Fibroblast of lung (primary cell): ENCODE measurements around the gene CD2AP. TPM values are rescaled to one million over a fixed set of nuclear protein-coding genes. Genes with fewer than 3 reads are reported as not detected.

Experiments used
- DNase-seq, 2 donors: peaks; one replicate each; pipeline versions ENCODE4 v3.0.0 to v3.0.0-alpha.2; 2010; ENCODE audit warnings: low read depth in 2 of 2
- H2AFZ ChIP-seq: 2 replicates; pipeline ENCODE4 v1.5.1; 2012; ENCODE audit warnings: low read length, control low read depth, inconsistent platforms
- H3K27ac ChIP-seq: 2 replicates; pipeline ENCODE4 v1.5.1; 2011; ENCODE audit warnings: low read length, control low read depth; ENCODE audit not compliant: insufficient read depth
- H3K27me3 ChIP-seq: 2 replicates; pipeline ENCODE4 v1.5.1; 2011; ENCODE audit warnings: mild to moderate bottlenecking, low read length; ENCODE audit not compliant: control insufficient read depth, insufficient read depth
- H3K36me3 ChIP-seq: 2 replicates; pipeline ENCODE4 v1.5.1; 2011; ENCODE audit warnings: low read length; ENCODE audit not compliant: control insufficient read depth, insufficient read depth
- H3K4me1 ChIP-seq: 2 replicates; pipeline ENCODE4 v1.5.1; 2011; ENCODE audit warnings: low read length; ENCODE audit not compliant: control insufficient read depth, insufficient read depth; ENCODE audit errors: extremely low read depth
- H3K4me2 ChIP-seq: 2 replicates; pipeline ENCODE4 v1.5.1; 2011; ENCODE audit warnings: low read length, control low read depth; ENCODE audit not compliant: insufficient read depth; ENCODE audit errors: extremely low read depth
- H3K4me3 ChIP-seq, 4 experiments: fragments of 200-600 bp in 1 of 4; sonication (generic) in 1 of 4; replicated peaks in 1 of 4; 2 replicates each; pipeline ENCODE4 v1.5.1; 2011 to 2016; ENCODE audit warnings: low read length in 4 of 4, low read depth in 3 of 4, mild to moderate bottlenecking in 3 of 4, control low read depth in 2 of 4, inconsistent platforms in 1 of 4, mixed read lengths in 1 of 4; ENCODE audit not compliant: insufficient read depth in 1 of 4; ENCODE audit errors: control extremely low read depth in 1 of 4
- H3K79me2 ChIP-seq: 2 replicates; pipeline ENCODE4 v1.5.1; 2012; ENCODE audit warnings: mild to moderate bottlenecking, low read length, inconsistent platforms; ENCODE audit not compliant: control insufficient read depth, insufficient read depth
- H3K9ac ChIP-seq: 2 replicates; pipeline ENCODE4 v1.5.1; 2011; ENCODE audit warnings: mild to moderate bottlenecking, low read length, control low read depth; ENCODE audit not compliant: insufficient read depth
- H3K9me3 ChIP-seq: 2 replicates; pipeline ENCODE4 v1.5.1; 2012; ENCODE audit warnings: low read depth, low read length; ENCODE audit not compliant: control insufficient read depth, insufficient read depth
- H4K20me1 ChIP-seq: 2 replicates; pipeline ENCODE4 v1.5.1; 2011; ENCODE audit warnings: low read length; ENCODE audit not compliant: control insufficient read depth, insufficient read depth; ENCODE audit errors: extremely low read depth
- EZH2 ChIP-seq: IDR thresholded peaks from 2 replicates; pipeline ENCODE4 v1.5.1; 2012; ENCODE audit warnings: low read length, control low read depth, mild to moderate bottlenecking; ENCODE audit errors: missing control alignments
- polyA plus RNA-seq, 2 donors: library from polyadenylated mRNA; depleted of rRNA in 1 of 2; stranded (reverse) in 1 of 2; unstranded in 1 of 2; fragments of >200 nt; gene quantifications; 2 replicates each; pipeline ENCODE4 v1.2.1, GENCODE V29; 2011 to 2012; ENCODE audit warnings: missing spikeins in 1 of 2
- total RNA-seq: library from RNA; depleted of rRNA; stranded (reverse); fragments of >200 nt; gene quantifications from 2 replicates; pipeline ENCODE4 v1.2.1, GENCODE V29; 2014
- TF ChIP-seq, protein P1 (sequence below), 2 donors: IDR thresholded peaks in 1 of 2; conservative IDR thresholded peaks in 1 of 2; 1 replicate in 1 of 2; 2 replicates in 1 of 2; pipeline ENCODE4 v1.5.1; 2011 to 2012; ENCODE audit warnings: low read length in 2 of 2, control low read depth in 1 of 2, inconsistent platforms in 1 of 2, low read depth in 1 of 2, mild to moderate bottlenecking in 1 of 2

Gene CD2AP
- total and polyA plus RNA-seq, 2 donors (not counting 1 experiment from before 2014, with no cell fraction given), result 15.7 to 17.2 TPM

DNA sequence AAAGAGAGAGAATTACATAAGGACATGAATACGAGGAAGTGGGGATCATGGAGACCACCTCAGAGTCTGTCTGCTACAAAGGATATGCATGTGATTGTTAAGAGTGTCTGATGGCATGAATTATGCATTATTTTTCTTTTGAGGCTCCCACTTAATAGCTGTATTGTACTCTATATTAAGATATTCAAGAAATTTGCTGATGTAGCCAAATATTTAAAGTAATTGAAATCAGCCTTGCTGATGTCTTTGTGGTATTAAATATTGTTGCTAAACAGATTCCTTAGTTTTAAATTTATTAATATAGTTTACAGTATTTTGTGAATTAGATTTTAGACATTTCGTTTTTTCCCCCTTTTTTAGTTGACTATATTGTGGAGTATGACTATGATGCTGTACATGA is 25.3 kb downstream of the CD2AP start:
- Histone ChIP-seq H3K79me2 (peaks cover 24% of the 10 kb centered on the region), H2AFZ (no peak overlapping the region), H4K20me1 (peaks cover 2% of the 10 kb centered on the region), H3K27ac (no peak overlapping the region), H3K9ac (no peak overlapping the region), H3K36me3 (no peaks in the 10 kb centered on the region), H3K4me3 (no peak overlapping the region), H3K4me2 (no peak overlapping the region), H3K9me3 (no peaks in the 10 kb centered on the region), H3K4me1 (no peaks in the 10 kb centered on the region), H3K27me3 (no peaks in the 10 kb centered on the region)
- TF ChIP-seq, protein P1, sequence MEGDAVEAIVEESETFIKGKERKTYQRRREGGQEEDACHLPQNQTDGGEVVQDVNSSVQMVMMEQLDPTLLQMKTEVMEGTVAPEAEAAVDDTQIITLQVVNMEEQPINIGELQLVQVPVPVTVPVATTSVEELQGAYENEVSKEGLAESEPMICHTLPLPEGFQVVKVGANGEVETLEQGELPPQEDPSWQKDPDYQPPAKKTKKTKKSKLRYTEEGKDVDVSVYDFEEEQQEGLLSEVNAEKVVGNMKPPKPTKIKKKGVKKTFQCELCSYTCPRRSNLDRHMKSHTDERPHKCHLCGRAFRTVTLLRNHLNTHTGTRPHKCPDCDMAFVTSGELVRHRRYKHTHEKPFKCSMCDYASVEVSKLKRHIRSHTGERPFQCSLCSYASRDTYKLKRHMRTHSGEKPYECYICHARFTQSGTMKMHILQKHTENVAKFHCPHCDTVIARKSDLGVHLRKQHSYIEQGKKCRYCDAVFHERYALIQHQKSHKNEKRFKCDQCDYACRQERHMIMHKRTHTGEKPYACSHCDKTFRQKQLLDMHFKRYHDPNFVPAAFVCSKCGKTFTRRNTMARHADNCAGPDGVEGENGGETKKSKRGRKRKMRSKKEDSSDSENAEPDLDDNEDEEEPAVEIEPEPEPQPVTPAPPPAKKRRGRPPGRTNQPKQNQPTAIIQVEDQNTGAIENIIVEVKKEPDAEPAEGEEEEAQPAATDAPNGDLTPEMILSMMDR (conservative IDR thresholded peaks at IDR 0.05 in 1 of 2, IDR thresholded peaks at IDR 0.05 in 1 of 2; ENCODE audit: low read depth in 1 of 2, low read length in 2 of 2), result no peak
- TF ChIP-seq EZH2, result no peak
- DNase-seq, result no peak

GRCh38 chr6:47509937-47510336 is 32.3 kb downstream of the CD2AP start:
- no peak for DNase-seq
- H3K27ac ChIP-seq, result no peak overlapping the region
- no peaks in the 10 kb centered on the region for H3K79me2 ChIP-seq
- no peaks in the 10 kb centered on the region for H3K36me3 ChIP-seq
- no peak overlapping the region for H2AFZ ChIP-seq
- no peak overlapping the region for H3K4me2 ChIP-seq
- no peak overlapping the region for H3K4me3 ChIP-seq
- no peak overlapping the region for H3K9ac ChIP-seq
- no peaks in the 10 kb centered on the region for H3K27me3 ChIP-seq
- H4K20me1 ChIP-seq, result no peaks in the 10 kb centered on the region
- no peak for TF ChIP-seq EZH2
- TF ChIP-seq, protein P1 (conservative IDR thresholded peaks at IDR 0.05 in 1 of 2, IDR thresholded peaks at IDR 0.05 in 1 of 2; ENCODE audit: low read depth in 1 of 2, low read length in 2 of 2), result no peak
- no peaks in the 10 kb centered on the region for H3K9me3 ChIP-seq
- H3K4me1 ChIP-seq, result no peaks in the 10 kb centered on the region

DNA sequence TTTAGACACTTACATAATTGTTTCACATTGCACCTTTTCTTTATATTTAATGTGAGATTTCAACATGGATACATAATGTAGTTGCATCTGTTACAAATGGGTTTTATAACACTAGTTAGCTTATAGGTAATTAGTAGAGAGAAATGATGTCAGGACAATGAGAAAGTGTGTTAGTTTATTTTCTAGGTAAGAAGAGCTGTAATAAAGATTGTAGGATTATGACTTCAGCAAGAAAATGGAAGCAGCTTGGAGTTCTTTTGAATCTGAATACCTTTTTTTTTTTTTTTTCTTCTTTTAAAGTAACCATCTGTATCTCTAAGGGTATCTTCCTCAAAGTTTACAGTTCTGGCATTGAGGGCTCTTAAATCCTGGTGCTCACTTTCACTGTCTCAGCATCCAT is 35.3 kb downstream of the CD2AP start:
- no peak overlapping the region for H3K4me3 ChIP-seq
- no peak overlapping the region for H3K27ac ChIP-seq
- no peak overlapping the region for H3K9ac ChIP-seq
- H3K4me2 ChIP-seq, result no peak overlapping the region
- H2AFZ ChIP-seq, result no peak overlapping the region
- H3K79me2 ChIP-seq, result no peaks in the 10 kb centered on the region
- no peaks in the 10 kb centered on the region for H4K20me1 ChIP-seq
- H3K36me3 ChIP-seq, result no peaks in the 10 kb centered on the region
- H3K27me3 ChIP-seq, result no peaks in the 10 kb centered on the region
- no peak for DNase-seq
- H3K9me3 ChIP-seq, result no peaks in the 10 kb centered on the region
- H3K4me1 ChIP-seq, result no peaks in the 10 kb centered on the region
- no peak for TF ChIP-seq EZH2
- TF ChIP-seq, protein P1 (conservative IDR thresholded peaks at IDR 0.05 in 1 of 2, IDR thresholded peaks at IDR 0.05 in 1 of 2; ENCODE audit: low read depth in 1 of 2, low read length in 2 of 2), result no peak
